ENCODE data around the gene SMARCD1.
A peak's percentile ranks its signal among the peaks of the same experiment; 100 is the strongest.

The SMARCD1 gene

GRCh38 chr12:50084775-50085614, at the start of gene SMARCD1:
Gene SMARCD1, plus strand, starts transcription at chr12:50085342. Its CDS starts 28 bp downstream, at chr12:50085370.
- peak; percentile 74 to 89 (median 81) for DNase-seq (ENCODE audit: low read depth in 3 of 3)

- no peak for DNase-seq (ENCODE audit: low read depth in 3 of 3)
These were observed 46.8 kb upstream of the SMARCD1 start for GRCh38 chr12:50038336-50038735.

DNA sequence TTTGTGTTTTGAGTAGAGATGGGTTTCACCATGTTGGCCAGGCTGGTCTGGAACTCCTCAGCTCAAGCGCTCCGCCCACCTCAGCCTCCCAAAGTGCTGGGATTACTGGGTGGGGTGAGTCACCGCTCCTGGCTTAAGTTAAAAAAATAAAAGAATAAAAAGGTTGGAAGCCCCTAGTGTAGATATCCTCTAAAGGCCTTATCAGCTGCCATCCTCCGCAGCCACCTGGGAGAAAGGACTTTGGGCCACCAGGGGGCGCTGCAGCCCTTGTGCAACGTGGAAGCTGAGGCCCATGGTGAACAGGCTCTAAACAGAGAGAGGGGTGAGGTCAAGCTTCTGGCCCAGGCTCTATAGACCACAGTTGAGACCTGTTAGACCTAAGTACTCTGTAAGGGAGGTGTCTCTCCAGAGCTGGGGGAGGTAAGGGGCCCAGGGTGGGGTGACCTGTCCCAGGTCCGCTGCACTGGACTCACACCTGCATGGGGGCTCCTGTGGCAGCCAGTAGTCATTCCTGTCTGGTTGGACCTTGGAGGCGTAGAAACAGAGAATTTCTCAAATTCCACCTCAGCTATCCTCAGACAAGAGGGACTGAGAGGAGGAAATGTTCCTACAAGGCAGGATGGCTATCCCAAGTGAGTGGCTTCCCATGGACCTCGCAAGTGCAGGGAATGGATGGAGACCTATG, 45.8 kb upstream of the SMARCD1 start:
- DNase-seq (ENCODE audit: low read depth in 3 of 3), result peak; percentile 75 to 88 (median 76)

DNA sequence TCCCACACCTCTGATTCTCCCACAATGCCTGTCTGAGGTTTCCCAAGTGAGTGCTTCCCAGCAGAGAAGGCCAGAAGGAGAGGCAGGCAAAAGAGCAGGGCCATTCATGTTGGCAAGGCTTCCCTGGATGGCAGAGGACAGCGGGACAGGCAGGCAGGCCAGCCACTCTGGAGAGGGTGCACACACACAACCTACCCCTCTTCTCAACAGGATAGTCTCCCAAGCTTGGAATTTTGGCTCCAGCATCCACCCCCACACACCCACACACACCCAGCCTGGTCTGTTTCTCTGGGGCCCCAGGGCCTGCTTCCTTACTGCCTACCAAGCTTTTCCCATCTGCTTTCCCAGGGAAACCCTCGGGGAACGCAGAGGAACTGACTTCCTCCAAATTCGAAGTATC, 44.5 kb upstream of the SMARCD1 start:
- no peak for DNase-seq (ENCODE audit: low read depth in 3 of 3)

DNA sequence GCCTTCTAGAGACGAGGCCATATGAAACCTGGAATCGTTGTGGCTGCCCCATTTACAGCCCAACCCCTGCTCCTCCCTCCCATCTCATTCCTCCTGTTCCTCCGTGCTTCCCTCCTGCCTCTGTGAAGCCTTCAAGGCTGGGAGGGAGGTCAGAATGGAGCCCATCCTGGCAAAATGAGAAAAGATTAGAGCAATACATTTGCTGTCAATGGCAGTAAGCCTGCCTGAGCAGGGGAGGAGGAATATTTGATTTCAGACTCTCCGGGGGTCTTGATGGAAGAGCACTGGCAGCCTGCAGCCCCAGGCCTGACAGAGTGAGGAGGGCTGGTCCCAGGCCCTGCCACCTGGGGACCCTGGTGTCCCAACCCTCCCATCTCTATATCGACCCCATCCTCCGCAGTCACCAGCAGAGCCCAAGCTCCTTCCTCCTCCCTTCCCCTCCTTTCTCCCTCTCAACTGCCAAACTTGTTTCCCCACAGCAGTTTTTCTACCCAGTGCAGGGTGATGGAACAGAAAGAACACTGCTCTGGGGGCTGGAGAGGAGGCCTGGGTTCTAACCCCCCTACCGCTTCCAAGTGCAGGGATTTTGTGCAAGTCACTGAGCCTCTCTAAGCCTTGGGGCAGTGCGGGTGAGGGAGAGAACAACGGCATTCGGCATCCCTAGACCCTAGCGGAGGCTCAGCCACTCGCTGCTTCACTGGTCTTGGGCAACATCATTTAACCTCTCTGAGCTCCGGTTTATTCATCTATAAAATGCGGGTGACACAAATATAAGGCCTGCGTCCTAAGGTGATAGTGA, 43.9 kb upstream of the SMARCD1 start:
- no peak for DNase-seq (ENCODE audit: low read depth in 3 of 3)

DNA sequence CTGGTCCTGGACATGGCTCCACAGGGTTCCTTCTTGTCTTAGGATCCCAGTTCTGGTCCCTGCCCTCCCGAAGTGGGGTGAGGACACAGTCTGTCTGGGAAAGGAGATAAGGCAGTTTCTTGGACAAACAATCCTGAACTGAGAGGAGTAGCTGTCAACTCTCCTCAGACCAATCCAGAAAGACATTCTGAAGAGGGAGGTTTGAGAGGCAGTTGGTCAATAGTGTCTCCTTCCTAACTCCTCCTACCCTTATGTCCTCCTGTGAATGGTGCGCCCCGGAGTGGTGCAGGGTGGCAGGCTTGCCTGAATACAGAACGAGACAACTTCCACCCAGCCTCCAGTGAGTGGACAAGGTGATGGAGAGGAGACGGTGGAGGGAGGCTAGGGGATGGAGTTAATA, 43.2 kb upstream of the SMARCD1 start:
- no peak for DNase-seq (ENCODE audit: low read depth in 3 of 3)

DNA sequence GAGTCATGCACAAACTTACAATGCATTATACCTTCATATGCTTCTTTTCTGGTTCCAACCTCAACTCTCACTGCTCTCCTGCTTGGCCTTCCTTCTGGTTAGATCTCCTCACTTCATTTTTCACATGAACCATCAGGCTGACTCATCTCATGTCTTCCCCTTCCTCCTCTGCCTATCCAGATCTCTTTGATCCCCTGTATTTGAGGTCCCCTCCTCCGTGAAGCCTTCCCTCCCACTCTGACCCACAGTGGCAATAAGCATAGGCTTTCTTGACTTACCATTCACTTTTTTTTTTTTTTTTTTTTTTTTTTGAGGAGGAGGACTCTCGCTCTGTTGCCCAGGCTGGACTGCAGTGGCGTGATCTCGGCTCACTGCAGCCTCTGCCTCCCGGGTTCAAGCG, 42.4 kb upstream of the SMARCD1 start:
- DNase-seq (ENCODE audit: low read depth in 3 of 3), result no peak

DNA sequence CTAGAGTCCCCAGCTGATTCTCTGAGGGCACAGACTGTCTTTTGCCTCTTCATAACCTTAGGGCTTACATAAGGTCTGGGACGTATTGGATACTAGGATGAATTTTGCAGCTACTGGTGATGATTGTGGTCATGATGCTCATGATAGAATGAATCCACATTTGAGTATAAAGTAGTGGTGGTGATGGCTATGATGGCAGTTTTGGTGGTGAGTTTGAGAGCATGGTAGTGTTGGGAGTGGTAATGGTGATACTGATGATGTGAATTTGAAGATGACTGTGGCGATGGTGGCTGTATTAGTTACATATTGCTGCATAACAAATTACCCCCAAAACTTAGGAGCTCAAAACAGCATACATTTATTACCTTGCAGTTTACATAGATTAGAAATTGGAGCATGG, 41.8 kb upstream of the SMARCD1 start:
- no peak for DNase-seq (ENCODE audit: low read depth in 3 of 3)

GRCh38 chr12:50043854-50044253, 41.3 kb upstream of the SMARCD1 start:
- DNase-seq (ENCODE audit: low read depth in 3 of 3), result no peak

DNA sequence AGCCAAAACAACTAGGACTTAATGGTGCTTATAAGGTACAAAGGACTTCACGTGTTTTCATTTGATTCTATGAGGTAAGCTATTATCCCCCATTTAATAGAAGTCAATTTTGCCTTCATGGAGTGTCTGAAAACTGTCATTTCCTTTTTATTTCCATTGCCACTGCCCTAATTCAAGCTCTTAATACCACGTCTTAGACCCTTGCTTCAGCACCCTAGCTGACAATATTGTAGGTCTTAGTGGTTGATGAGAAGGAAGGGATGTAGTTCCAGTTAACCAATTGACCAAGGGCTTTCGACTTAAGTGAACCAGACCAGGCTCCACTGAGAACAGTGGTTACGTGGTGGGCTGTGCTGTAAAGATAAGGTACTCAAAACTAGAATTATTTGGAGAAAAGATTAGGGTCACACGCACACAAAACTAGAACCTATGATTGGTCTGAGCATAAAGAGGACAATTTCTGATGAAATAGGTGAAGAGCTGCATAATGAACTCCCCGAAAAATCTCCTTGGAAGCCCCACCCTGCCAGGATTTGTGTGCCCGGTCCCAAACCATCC, 37.4 kb upstream of the SMARCD1 start:
- DNase-seq (ENCODE audit: low read depth in 3 of 3), result no peak

DNA sequence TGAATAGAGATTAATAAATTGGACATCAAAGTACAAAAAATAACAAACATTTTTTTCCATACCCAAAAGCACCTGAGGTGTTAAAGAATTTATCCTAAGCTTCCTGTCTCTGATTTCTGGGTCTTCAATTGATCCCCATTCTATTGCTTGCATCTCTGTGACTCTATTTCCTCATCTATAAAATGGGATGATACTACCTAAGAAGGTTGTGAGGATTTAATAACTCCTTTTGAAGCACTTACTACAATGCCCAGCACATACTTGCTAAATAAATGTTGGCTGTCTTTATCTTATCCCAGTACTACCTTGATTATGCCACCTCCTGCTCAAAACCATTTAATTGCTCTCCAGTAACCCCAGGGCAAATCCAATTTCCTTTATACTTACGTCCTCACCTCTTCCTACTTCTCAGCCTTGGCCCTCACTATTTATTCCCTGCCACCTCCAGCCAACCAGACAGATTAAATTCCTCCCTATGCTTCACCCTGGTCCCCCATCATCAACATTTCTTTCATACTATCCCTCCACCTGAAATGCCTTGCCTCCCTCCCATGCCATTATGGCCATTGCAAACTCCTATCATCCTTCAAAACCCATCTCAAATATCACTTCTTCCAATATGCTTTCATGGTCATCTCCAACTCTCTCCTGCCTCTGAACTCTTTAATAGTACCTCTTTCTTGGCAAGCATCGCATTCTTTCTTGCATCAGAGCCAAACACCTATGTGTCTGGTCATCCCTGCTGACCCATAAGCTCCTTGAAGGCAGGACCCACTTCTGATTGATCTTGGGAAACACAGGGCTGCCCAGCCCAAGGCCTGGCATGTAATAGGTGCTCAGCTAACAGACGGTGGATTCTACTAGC, 35.7 kb upstream of the SMARCD1 start:
- no peak for DNase-seq (ENCODE audit: low read depth in 3 of 3)

- no peak for DNase-seq (ENCODE audit: low read depth in 3 of 3)
These were observed 35.1 kb upstream of the SMARCD1 start for GRCh38 chr12:50050119-50050385.

DNA sequence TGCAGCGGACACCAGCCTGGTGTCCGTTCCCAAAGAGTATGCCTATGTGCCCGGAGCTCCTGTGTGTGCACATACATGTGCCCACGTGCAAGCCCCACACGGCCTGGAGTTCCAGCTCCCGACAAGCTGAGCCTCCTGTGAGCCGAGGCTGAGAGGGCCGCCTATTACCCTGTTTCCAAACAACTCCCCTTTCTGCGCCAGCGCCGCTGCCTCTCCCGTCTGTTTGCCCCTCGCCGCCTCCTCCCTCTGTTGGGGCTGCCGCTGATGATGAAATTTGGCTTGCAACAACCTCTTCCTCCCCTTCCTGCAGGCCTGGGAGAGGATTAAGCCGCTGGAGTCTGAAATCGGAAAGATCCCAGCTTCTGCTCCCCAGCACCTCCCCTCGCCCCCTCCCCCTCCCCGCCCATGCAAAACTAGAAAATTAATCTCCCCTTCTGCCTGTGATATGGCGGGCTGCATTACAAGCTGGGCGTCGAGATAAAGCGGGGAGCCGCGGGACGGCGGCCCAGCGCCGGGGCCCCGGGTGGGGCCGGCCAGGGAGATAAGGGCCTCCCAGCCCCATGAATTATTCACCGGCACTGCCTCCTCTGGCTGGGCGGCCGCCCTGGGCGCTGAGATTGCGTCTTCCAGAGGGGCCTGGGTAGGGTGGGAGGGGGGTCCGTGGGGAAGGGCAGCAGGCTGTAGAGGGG, 34.6 kb upstream of the SMARCD1 start:
- DNase-seq (ENCODE audit: low read depth in 3 of 3), result no peak

- DNase-seq (ENCODE audit: low read depth in 3 of 3), result no peak
These were observed 33.9 kb upstream of the SMARCD1 start for GRCh38 chr12:50051101-50051806.

GRCh38 chr12:50052544-50052943, 32.6 kb upstream of the SMARCD1 start:
- DNase-seq (ENCODE audit: low read depth in 3 of 3), result no peak

GRCh38 chr12:50052964-50053363, 32.2 kb upstream of the SMARCD1 start:
- no peak for DNase-seq (ENCODE audit: low read depth in 3 of 3)

DNA sequence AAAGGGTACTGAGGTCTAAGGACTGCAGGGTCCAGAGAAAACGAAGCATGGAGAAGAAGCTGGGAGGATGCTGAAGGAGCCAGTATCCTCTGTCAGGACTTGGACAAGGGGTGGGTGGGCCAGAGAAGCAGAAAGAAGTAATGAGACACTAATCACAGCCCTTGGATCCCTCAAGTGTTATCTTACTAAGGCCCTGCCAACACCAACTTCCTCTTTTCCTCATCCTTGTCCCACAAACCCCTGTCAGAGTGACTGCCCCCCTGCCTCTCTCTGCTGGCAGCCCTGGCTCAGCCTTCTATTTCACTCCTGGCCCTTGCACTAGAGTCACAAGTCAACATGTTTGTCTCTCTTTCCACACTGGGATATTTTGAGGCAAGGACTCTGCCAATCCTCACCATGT, 31.6 kb upstream of the SMARCD1 start:
- DNase-seq (ENCODE audit: low read depth in 3 of 3), result no peak

- DNase-seq (ENCODE audit: low read depth in 3 of 3), result peak; percentile 19 to 61 (median 36)
These were observed 29.1 kb upstream of the SMARCD1 start for GRCh38 chr12:50055831-50056638.

DNA sequence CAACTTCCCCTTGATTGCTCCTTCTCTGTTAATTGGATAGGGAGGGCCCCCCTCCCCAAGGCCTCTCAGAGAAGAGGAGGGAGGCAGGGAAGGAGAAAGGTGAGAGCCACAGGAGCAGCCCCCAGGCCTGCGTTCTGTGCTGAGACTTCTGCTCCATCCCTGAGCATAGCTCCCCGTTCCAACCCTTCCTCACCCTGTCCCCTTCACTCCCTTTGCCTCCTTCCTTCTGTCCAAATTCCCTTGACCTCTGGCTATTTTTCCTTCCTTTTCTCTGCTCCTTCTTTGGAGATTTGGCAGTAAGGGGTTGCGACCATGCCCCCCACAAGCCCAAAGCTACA, 28.5 kb upstream of the SMARCD1 start:
- no peak for DNase-seq (ENCODE audit: low read depth in 3 of 3)
